Heart left ventricle (tissue), 16 donors: ENCODE results near the gene ELL. TPM values are rescaled to one million over a fixed set of nuclear protein-coding genes. Genes with fewer than 3 reads are reported as not detected.

Source experiments
- ATAC-seq, 4 donors: fragments of 200-7000 bp; cut with Tn5 transposase; one replicate each; pipeline ENCODE4 v1.9.1; 2020 to 2022; ENCODE audit warnings: moderate library complexity in 4 of 4, mild to moderate bottlenecking in 3 of 4, moderate number of reproducible peaks in 1 of 4
- DNase-seq, 5 donors: peaks; one replicate each; pipeline ENCODE4 v3.0.0-alpha.2; 2020
- H3K27ac ChIP-seq, 12 donors: fragments of 200-600 bp; sonication (generic) in 4 of 12; one replicate each; pipeline versions ENCODE4 v1.5.0 to v1.8.0; 2016 to 2022; ENCODE audit warnings: mild to moderate bottlenecking in 2 of 12
- H3K27me3 ChIP-seq, 9 donors: fragments of 200-600 bp; sonication (generic) in 2 of 9; one replicate each; pipeline versions ENCODE4 v1.5.1 to v1.8.0; 2016 to 2022; ENCODE audit warnings: mild to moderate bottlenecking in 3 of 9
- H3K36me3 ChIP-seq, 9 donors: fragments of 200-600 bp; sonication (generic) in 2 of 9; one replicate each; pipeline versions ENCODE4 v1.5.0 to v1.8.0; 2018 to 2022; ENCODE audit warnings: mild to moderate bottlenecking in 2 of 9
- H3K4me1 ChIP-seq, 12 donors: fragments of 200-600 bp; sonication (generic) in 4 of 12; one replicate each; pipeline versions ENCODE4 v1.5.0 to v1.8.0; 2016 to 2022; ENCODE audit warnings: mild to moderate bottlenecking in 3 of 12
- H3K4me3 ChIP-seq, 12 donors: fragments of 200-600 bp; sonication (generic) in 4 of 12; one replicate each; pipeline versions ENCODE4 v1.5.0 to v1.8.0; 2017 to 2022; ENCODE audit warnings: mild to moderate bottlenecking in 9 of 12, moderate library complexity in 4 of 12
- H3K9me3 ChIP-seq, 12 donors: fragments of 200-600 bp; sonication (generic) in 4 of 12; one replicate each; pipeline versions ENCODE4 v1.5.0 to v1.8.0; 2016 to 2022; ENCODE audit warnings: mild to moderate bottlenecking in 1 of 12
- CTCF ChIP-seq, 12 donors: fragments of 200-600 bp; sonication (generic) in 4 of 12; IDR thresholded peaks; one replicate each; pipeline versions ENCODE4 v1.5.0 to v1.8.0; 2018 to 2022; ENCODE audit warnings: antibody characterized with exemption in 12 of 12, mild to moderate bottlenecking in 5 of 12
- POLR2A ChIP-seq, 2 donors: fragments of 450-650 bp; IDR thresholded peaks; one replicate each; pipeline ENCODE4 v1.6.1; 2017; ENCODE audit warnings: antibody characterized with exemption in 2 of 2, mild to moderate bottlenecking in 2 of 2, moderate library complexity in 2 of 2
- WGBS, 4 donors: extraction: QIAGEN DNeasy Blood & Tissue Kit in 2 of 4; methylation state at CpG; one replicate each; pipeline versions ENCODE4 v1.1.5 to v1.1.7; 2013 to 2018; 5-methylcytosine and 5-hydroxymethylcytosine counted together
- intact Hi-C, 10 donors: fragments of 100-400 bp; cut with DNase I; formaldehyde crosslinking; loops; one replicate each; pipeline versions ENCODE4 v1.11.1 to v1.14.2; 2022
- polyA plus RNA-seq, 2 donors: library from polyadenylated mRNA; stranded (reverse); fragments of 200-250 nt; gene quantifications; one replicate each; pipeline ENCODE4 v1.2.3, GENCODE V29; 2013
- total RNA-seq, 9 donors: library from RNA; depleted of rRNA in 2 of 9; stranded (reverse); fragments of >200 nt in 2 of 9; fragmentation: NEBNext Ultra II Directional in 3 of 9; extraction: Animal tissue kit (Norgen Biotek cat#: 25700) in 3 of 9; gene quantifications; one replicate each; pipeline versions ENCODE4 v1.1.0 to v1.2.4, GENCODE V29; 2016 to 2023
- donor health status: ischemic (EF 13 %, LVEDD 7.1; RV severe dilation, severe dysfunction).
- donor health status: healthy with polysubstance abuse.
- donor health status: DM: no; HTN: yes; CAD: no.
- donor health status: DM: no; HTN: no; CAD: no.
- donor health status: ischemic (EF 25% LVEDD 6.9; RV normal size, moderate dysfunction).
- donor health status: ischemic (EF 25% LVEDD 5.7; RV mildly dilated, moderate dysfunction).
- donor health status: healthy.
- donor health status: DM: yes; HTN: yes; CAD: no.
- donor health status: ischemic (EF 35%, LVEDD 5.7; RV mildly dilated, moderate dysfunction).
- donor health status: nonischemic (EF 11% LVEDD 7.7; RV severe dilation, severe dysfunction).
- donor health status: DM: yes; HTN: yes; CAD: no.
- donor health status: PGD.
- donor health status: ischemic (EF 29% LVEDD 5.4; RV normal size, mild dysfunction).
- donor health status: nonischemic (EF 23%, LVEDD 6.1; RV moderate dilation, normal function).

The ELL gene
- total and polyA plus RNA-seq, 11 donors: 5.9 to 17.8 (median 7.3) TPM

GRCh38 chr19:18478545-18479311 lies 43.1 kb downstream of the ELL start:
- Histone ChIP-seq H3K4me3 (peak overlapping the region in 1 of 12 donors; percentile 21), H3K36me3 (no peaks in the 10 kb centered on the region), H3K4me1 (peaks cover 12 to 93% (median 54%) of the 10 kb centered on the region in 12 donors), H3K27me3 (no peaks in the 10 kb centered on the region), H3K27ac (peak overlapping the region; percentile 35 to 98 (median 78)), H3K9me3 (no peaks in the 10 kb centered on the region)
- WGBS, 4 donors: 56 to 70% (median 63%) methylated on average over 13 to 17 of the region's 17 CpGs
- peak; percentile 57 to 85 (median 79) for ATAC-seq
- intact Hi-C loops: loop anchor here in 1 of 10 donors (10.0 kb wide), 1 partner anchor 366 kb away; no protein-coding TSS in a partner anchor
- peak; percentile 81 to 89 (median 87) for DNase-seq
- no peak for TF ChIP-seq CTCF (IDR thresholded peaks at IDR 0.05)
- no peak for TF ChIP-seq POLR2A (IDR thresholded peaks at IDR 0.05)

GRCh38 chr19:18477974-18478373 lies 43.9 kb downstream of the ELL start:
- Histone ChIP-seq H3K36me3 (peaks cover 0 to under 1% (median 0%) of the 10 kb centered on the region in 9 donors), H3K9me3 (no peaks in the 10 kb centered on the region), H3K4me1 (peaks cover 12 to 93% (median 54%) of the 10 kb centered on the region in 12 donors), H3K27ac (peak overlapping the region in 11 of 12 donors; percentile 63 to 98 (median 78)), H3K4me3 (no peak overlapping the region), H3K27me3 (no peaks in the 10 kb centered on the region)
- TF ChIP-seq POLR2A (IDR thresholded peaks at IDR 0.05) (no peak), CTCF (IDR thresholded peaks at IDR 0.05) (no peak)
- WGBS, 4 donors: 76 to 92% (median 90%) methylated on average over 8 of the region's 8 CpGs
- ATAC-seq (no peak), DNase-seq (peak in 1 of 5 donors; percentile 41)
- intact Hi-C loops: loop anchor here in 1 of 10 donors (10.0 kb wide), 1 partner anchor 367 kb away; no protein-coding TSS in a partner anchor

GRCh38 chr19:18477042-18477779 lies 44.7 kb downstream of the ELL start:
- DNase-seq (peak in 1 of 5 donors; percentile 67), ATAC-seq (no peak)
- Histone ChIP-seq H3K36me3 (peaks cover 0 to 8% (median under 1%) of the 10 kb centered on the region in 9 donors), H3K4me3 (no peak overlapping the region), H3K9me3 (no peaks in the 10 kb centered on the region), H3K27me3 (no peaks in the 10 kb centered on the region), H3K27ac (peak overlapping the region in 7 of 12 donors; percentile 7 to 98 (median 82)), H3K4me1 (peaks cover 12 to 92% (median 53%) of the 10 kb centered on the region in 12 donors)
- intact Hi-C loops: loop anchor here in 1 of 10 donors (10.0 kb wide), 1 partner anchor 368 kb away; no protein-coding TSS in a partner anchor
- TF ChIP-seq POLR2A (IDR thresholded peaks at IDR 0.05) (no peak), CTCF (IDR thresholded peaks at IDR 0.05) (peak in 2 of 12 donors; percentile 7 to 15)
- 81 to 87% (median 84%) methylated on average over 24 of the region's 24 CpGs for WGBS, 4 donors
